Activated CD4-positive, alpha-beta T cell treated with anti-CD3 and anti-CD28 coated beads, Interleukin-2, Interleukin-4, amounts not matched to agents 100 ng/mL and 50 ng/mL, durations not matched to agents 16 hours and 8 hours (primary cell): ENCODE results near the gene C18orf54.
A peak's percentile ranks its signal among the peaks of the same experiment; 100 is the strongest.

ENCODE experiments used
- DNase-seq: peaks from one replicate; pipeline ENCODE4 v3.0.0-alpha.2; 2020; ENCODE audit warnings: low spot score

The C18orf54 gene

GRCh38 chr18:54387631-54388030, 29.9 kb downstream of the C18orf54 start:
- no peak for DNase-seq

GRCh38 chr18:54388203-54389142, 30.8 kb downstream of the C18orf54 start:
- DNase-seq = peak; percentile 69

- no peak for DNase-seq
Measured at GRCh38 chr18:54389143-54389505, 31.4 kb downstream of the C18orf54 start.

GRCh38 chr18:54390838-54391237, 33.1 kb downstream of the C18orf54 start:
- no peak for DNase-seq

GRCh38 chr18:54392543-54393023, 34.9 kb downstream of the C18orf54 start:
- peak; percentile 79 for DNase-seq

GRCh38 chr18:54393648-54394294, 36.1 kb downstream of the C18orf54 start:
- DNase-seq = no peak

GRCh38 chr18:54396760-54397159, 39.1 kb downstream of the C18orf54 start:
- no peak for DNase-seq

GRCh38 chr18:54405290-54405689, 47.6 kb downstream of the C18orf54 start:
- no peak for DNase-seq

GRCh38 chr18:54411781-54412180, 54.1 kb downstream of the C18orf54 start:
- DNase-seq = no peak

GRCh38 chr18:54415086-54415485, 57.4 kb downstream of the C18orf54 start:
- no peak for DNase-seq

GRCh38 chr18:54416436-54416835, 58.7 kb downstream of the C18orf54 start:
- no peak for DNase-seq

- no peak for DNase-seq
Measured at GRCh38 chr18:54423831-54424230, 66.1 kb downstream of the C18orf54 start.

- no peak for DNase-seq
Measured at GRCh38 chr18:54426085-54426665, 68.5 kb downstream of the C18orf54 start.
